HL-60 (cell line): ENCODE measurements around the gene DIAPH3.
"Not testable (repeated sequence)": the region's sequence is repeated elsewhere in the genome, so short reads cannot be mapped to it uniquely, and the experiment has no call there.

Source experiments
- DNase-seq, 2 experiments: peaks; one replicate each; pipeline ENCODE4 v3.0.0-alpha.2; 2010 to 2020; ENCODE audit warnings: low read depth in 1 of 2, low spot score in 1 of 2
- H3K27ac ChIP-seq: fragments of 250-450 bp; sonication (Bioruptor Pico); replicated peaks from 2 replicates; pipeline ENCODE4 v1.5.1; 2020; ENCODE audit warnings: mild to moderate bottlenecking, moderate library complexity
- H3K27me3 ChIP-seq: fragments of 250-450 bp; sonication (Bioruptor Pico); 2 replicates; pipeline ENCODE4 v1.5.1; 2021; ENCODE audit warnings: mild to moderate bottlenecking, moderate library complexity; ENCODE audit not compliant: insufficient read depth, poor library complexity, severe bottlenecking
- H3K4me3 ChIP-seq: replicated peaks from 2 replicates; pipeline ENCODE4 v1.5.1; 2011; ENCODE audit warnings: mild to moderate bottlenecking, control low read depth, low read length; ENCODE audit not compliant: insufficient read depth
- GABPA ChIP-seq: IDR thresholded peaks from 2 replicates; pipeline ENCODE4 v1.6.1; 2012; ENCODE audit warnings: low read depth
- POLR2AphosphoS5 ChIP-seq: IDR thresholded peaks from 2 replicates; pipeline ENCODE4 v1.6.1; 2012; ENCODE audit warnings: low read depth
- SPI1 ChIP-seq: IDR thresholded peaks from 2 replicates; pipeline ENCODE4 v1.6.1; 2012; ENCODE audit warnings: low read depth, mild to moderate bottlenecking, borderline replicate concordance
- TF ChIP-seq, protein P1 (sequence below): IDR thresholded peaks from 2 replicates; pipeline ENCODE4 v1.6.1; 2012; ENCODE audit warnings: low read depth; ENCODE audit not compliant: insufficient replicate concordance
- TF ChIP-seq, protein P2 (sequence below): IDR thresholded peaks from one replicate; pipeline ENCODE4 v1.5.1; 2011; ENCODE audit warnings: low read length, control low read depth, inconsistent platforms; ENCODE audit not compliant: insufficient read depth

DIAPH3 gene

DNA sequence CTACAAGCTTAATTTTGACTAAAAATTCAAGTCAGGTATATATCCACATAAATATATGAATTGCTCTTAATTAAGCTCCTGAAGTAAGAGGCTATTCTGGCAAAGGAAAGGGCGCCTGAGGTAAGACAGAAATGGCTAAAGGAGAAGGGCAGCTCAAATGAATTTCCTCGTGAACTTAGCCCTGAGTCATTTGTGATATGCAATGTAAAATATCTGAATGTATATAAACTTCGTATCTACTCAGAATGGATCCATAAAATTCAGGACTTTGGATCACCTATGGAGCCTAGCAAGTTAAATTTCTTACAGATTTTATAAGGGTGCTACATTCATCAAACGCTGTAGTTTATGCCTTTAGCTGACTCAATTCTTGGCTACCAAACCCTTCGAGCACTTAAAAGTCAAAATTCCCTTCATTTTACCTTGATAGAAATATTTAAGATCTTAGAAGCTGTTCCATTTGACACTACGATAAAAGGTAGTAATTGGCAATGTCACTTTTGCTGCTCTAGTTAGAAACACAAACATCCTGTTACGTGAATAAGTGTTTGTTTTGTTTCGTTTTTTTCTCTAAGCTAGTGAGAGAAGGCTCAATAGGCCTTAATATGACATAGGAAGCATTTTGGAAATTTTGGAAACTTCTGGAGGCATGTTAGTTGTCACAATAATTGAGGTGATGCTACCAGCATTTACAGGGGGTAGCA is 69.2 kb downstream of the DIAPH3 start:
- no peak overlapping the region for H3K4me3 ChIP-seq
- no peak for TF ChIP-seq POLR2AphosphoS5
- DNase-seq: no peak
- H3K27me3 ChIP-seq: no peaks in the 10 kb centered on the region
- no peak overlapping the region for H3K27ac ChIP-seq

DNA sequence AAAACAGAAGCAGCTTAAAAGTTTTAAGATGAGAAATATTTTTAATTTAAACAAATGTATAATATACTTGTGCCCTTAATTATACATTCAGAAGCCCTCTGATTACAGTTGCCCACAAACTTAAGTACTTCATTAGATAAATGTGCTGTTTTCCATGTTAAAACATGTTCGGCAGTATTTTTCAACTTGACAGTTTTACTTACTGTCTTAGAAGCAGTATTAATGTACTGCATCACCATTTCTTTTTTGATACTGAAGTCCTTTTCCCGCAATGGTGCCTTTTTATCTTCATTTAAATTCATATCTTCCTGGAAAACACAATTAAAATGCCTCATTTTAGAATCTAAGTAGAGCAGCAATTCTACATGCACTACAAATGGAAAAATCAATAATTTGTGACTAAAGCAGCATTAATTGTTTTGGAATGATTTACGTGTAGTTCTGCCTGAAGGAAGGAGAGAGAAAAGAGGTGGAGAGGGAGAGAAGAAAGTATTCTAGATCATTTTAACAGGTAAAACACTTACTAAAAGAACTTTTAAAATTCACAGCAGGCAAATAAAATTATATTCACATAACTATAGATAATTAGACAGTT is 70.2 kb downstream of the DIAPH3 start:
- H3K27ac ChIP-seq: no peak overlapping the region
- TF ChIP-seq POLR2AphosphoS5 (no peak), GABPA (no peak), SPI1 (no peak)
- TF ChIP-seq, protein P1, sequence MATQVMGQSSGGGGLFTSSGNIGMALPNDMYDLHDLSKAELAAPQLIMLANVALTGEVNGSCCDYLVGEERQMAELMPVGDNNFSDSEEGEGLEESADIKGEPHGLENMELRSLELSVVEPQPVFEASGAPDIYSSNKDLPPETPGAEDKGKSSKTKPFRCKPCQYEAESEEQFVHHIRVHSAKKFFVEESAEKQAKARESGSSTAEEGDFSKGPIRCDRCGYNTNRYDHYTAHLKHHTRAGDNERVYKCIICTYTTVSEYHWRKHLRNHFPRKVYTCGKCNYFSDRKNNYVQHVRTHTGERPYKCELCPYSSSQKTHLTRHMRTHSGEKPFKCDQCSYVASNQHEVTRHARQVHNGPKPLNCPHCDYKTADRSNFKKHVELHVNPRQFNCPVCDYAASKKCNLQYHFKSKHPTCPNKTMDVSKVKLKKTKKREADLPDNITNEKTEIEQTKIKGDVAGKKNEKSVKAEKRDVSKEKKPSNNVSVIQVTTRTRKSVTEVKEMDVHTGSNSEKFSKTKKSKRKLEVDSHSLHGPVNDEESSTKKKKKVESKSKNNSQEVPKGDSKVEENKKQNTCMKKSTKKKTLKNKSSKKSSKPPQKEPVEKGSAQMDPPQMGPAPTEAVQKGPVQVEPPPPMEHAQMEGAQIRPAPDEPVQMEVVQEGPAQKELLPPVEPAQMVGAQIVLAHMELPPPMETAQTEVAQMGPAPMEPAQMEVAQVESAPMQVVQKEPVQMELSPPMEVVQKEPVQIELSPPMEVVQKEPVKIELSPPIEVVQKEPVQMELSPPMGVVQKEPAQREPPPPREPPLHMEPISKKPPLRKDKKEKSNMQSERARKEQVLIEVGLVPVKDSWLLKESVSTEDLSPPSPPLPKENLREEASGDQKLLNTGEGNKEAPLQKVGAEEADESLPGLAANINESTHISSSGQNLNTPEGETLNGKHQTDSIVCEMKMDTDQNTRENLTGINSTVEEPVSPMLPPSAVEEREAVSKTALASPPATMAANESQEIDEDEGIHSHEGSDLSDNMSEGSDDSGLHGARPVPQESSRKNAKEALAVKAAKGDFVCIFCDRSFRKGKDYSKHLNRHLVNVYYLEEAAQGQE: no peak
- TF ChIP-seq, protein P2, sequence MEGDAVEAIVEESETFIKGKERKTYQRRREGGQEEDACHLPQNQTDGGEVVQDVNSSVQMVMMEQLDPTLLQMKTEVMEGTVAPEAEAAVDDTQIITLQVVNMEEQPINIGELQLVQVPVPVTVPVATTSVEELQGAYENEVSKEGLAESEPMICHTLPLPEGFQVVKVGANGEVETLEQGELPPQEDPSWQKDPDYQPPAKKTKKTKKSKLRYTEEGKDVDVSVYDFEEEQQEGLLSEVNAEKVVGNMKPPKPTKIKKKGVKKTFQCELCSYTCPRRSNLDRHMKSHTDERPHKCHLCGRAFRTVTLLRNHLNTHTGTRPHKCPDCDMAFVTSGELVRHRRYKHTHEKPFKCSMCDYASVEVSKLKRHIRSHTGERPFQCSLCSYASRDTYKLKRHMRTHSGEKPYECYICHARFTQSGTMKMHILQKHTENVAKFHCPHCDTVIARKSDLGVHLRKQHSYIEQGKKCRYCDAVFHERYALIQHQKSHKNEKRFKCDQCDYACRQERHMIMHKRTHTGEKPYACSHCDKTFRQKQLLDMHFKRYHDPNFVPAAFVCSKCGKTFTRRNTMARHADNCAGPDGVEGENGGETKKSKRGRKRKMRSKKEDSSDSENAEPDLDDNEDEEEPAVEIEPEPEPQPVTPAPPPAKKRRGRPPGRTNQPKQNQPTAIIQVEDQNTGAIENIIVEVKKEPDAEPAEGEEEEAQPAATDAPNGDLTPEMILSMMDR: no peak
- DNase-seq: no peak
- no peaks in the 10 kb centered on the region for H3K27me3 ChIP-seq
- H3K4me3 ChIP-seq: no peak overlapping the region

DNA sequence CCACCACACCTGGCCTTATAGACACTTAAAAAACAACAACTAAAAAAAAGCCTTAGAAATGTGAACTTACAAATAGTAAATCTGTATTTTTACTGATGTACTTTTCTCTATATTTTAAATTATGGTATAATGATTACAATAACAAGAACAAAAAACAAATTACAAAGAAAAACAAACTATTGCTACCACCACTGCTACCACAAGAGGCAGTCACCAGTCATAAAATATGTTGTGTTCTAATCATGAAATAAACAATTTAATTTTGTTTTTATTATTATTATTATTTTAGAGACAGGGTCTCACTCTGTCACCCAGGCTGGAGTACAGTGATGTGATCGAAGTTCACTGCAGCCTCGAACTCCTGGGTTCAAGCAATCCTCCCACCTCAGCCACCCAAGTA is 72.2 kb downstream of the DIAPH3 start:
- DNase-seq: no peak
- Histone ChIP-seq H3K27me3 (no peaks in the 10 kb centered on the region), H3K4me3 (no peak overlapping the region), H3K27ac (no peak overlapping the region)
- TF ChIP-seq, protein P1: no peak
- TF ChIP-seq GABPA: no peak
- TF ChIP-seq SPI1: no peak
- TF ChIP-seq, protein P2: no peak
- TF ChIP-seq POLR2AphosphoS5: no peak

DNA sequence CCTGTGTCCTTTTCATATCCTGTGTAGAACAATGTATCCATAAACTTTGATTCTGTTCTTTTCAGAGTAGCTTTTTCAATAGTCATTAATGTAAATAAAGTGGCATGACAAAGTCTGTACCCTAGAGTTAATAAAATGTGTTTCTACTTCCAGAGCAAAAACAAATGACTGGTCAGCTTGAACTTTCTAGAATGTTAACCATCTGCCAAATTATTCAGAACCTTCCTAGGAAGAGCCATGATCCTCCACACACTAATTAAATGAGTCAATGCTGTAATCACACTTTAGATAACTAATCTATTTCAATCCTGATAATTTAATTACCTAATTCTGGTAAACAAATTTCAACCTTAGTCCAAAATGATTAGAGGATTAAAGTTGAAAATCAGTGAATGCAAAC is 73.2 kb downstream of the DIAPH3 start:
- Histone ChIP-seq H3K27ac (no peak overlapping the region), H3K27me3 (no peaks in the 10 kb centered on the region), H3K4me3 (no peak overlapping the region)
- no peak for DNase-seq
- TF ChIP-seq POLR2AphosphoS5: no peak
- TF ChIP-seq GABPA: no peak
- no peak for TF ChIP-seq SPI1

DNA sequence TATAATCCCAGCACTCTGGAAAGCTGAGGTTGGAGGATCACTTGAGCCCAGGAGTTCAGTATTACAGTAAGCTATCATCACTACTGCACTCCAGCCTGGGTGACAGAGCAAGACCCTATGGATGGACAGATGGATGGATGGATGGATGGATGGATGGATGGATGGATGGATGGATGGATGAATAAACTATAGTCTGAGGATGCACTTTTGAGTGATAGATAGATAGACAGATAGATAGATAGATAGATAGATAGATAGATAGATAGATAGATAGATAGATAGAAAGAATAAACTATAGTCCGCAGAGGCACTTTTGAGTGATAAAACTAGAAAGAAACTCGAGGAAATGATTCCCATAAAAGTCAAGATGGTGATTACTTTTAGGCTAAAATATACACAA is 79.9 kb downstream of the DIAPH3 start:
- DNase-seq, H3K27ac ChIP-seq, H3K27me3 ChIP-seq, H3K4me3 ChIP-seq: not testable (repeated sequence)
